Fibroblast of lung (primary cell): ENCODE results near the gene KCNIP1. TPM values are rescaled to one million over a fixed set of nuclear protein-coding genes. Genes with fewer than 3 reads are reported as not detected.

Source experiments
- DNase-seq, 2 donors: peaks; one replicate each; pipeline versions ENCODE4 v3.0.0 to v3.0.0-alpha.2; 2010; ENCODE audit warnings: low read depth in 2 of 2
- H2AFZ ChIP-seq: 2 replicates; pipeline ENCODE4 v1.5.1; 2012; ENCODE audit warnings: low read length, control low read depth, inconsistent platforms
- H3K27ac ChIP-seq: 2 replicates; pipeline ENCODE4 v1.5.1; 2011; ENCODE audit warnings: low read length, control low read depth; ENCODE audit not compliant: insufficient read depth
- H3K27me3 ChIP-seq: 2 replicates; pipeline ENCODE4 v1.5.1; 2011; ENCODE audit warnings: mild to moderate bottlenecking, low read length; ENCODE audit not compliant: control insufficient read depth, insufficient read depth
- H3K36me3 ChIP-seq: 2 replicates; pipeline ENCODE4 v1.5.1; 2011; ENCODE audit warnings: low read length; ENCODE audit not compliant: control insufficient read depth, insufficient read depth
- H3K4me1 ChIP-seq: 2 replicates; pipeline ENCODE4 v1.5.1; 2011; ENCODE audit warnings: low read length; ENCODE audit not compliant: control insufficient read depth, insufficient read depth; ENCODE audit errors: extremely low read depth
- H3K4me2 ChIP-seq: 2 replicates; pipeline ENCODE4 v1.5.1; 2011; ENCODE audit warnings: low read length, control low read depth; ENCODE audit not compliant: insufficient read depth; ENCODE audit errors: extremely low read depth
- H3K4me3 ChIP-seq, 4 experiments: fragments of 200-600 bp in 1 of 4; sonication (generic) in 1 of 4; replicated peaks in 1 of 4; 2 replicates each; pipeline ENCODE4 v1.5.1; 2011 to 2016; ENCODE audit warnings: low read length in 4 of 4, low read depth in 3 of 4, mild to moderate bottlenecking in 3 of 4, control low read depth in 2 of 4, inconsistent platforms in 1 of 4, mixed read lengths in 1 of 4; ENCODE audit not compliant: insufficient read depth in 1 of 4; ENCODE audit errors: control extremely low read depth in 1 of 4
- H3K79me2 ChIP-seq: 2 replicates; pipeline ENCODE4 v1.5.1; 2012; ENCODE audit warnings: mild to moderate bottlenecking, low read length, inconsistent platforms; ENCODE audit not compliant: control insufficient read depth, insufficient read depth
- H3K9ac ChIP-seq: 2 replicates; pipeline ENCODE4 v1.5.1; 2011; ENCODE audit warnings: mild to moderate bottlenecking, low read length, control low read depth; ENCODE audit not compliant: insufficient read depth
- H3K9me3 ChIP-seq: 2 replicates; pipeline ENCODE4 v1.5.1; 2012; ENCODE audit warnings: low read depth, low read length; ENCODE audit not compliant: control insufficient read depth, insufficient read depth
- H4K20me1 ChIP-seq: 2 replicates; pipeline ENCODE4 v1.5.1; 2011; ENCODE audit warnings: low read length; ENCODE audit not compliant: control insufficient read depth, insufficient read depth; ENCODE audit errors: extremely low read depth
- EZH2 ChIP-seq: IDR thresholded peaks from 2 replicates; pipeline ENCODE4 v1.5.1; 2012; ENCODE audit warnings: low read length, control low read depth, mild to moderate bottlenecking; ENCODE audit errors: missing control alignments
- polyA plus RNA-seq, 2 donors: library from polyadenylated mRNA; depleted of rRNA in 1 of 2; stranded (reverse) in 1 of 2; unstranded in 1 of 2; fragments of >200 nt; gene quantifications; 2 replicates each; pipeline ENCODE4 v1.2.1, GENCODE V29; 2011 to 2012; ENCODE audit warnings: missing spikeins in 1 of 2
- total RNA-seq: library from RNA; depleted of rRNA; stranded (reverse); fragments of >200 nt; gene quantifications from 2 replicates; pipeline ENCODE4 v1.2.1, GENCODE V29; 2014
- TF ChIP-seq, protein P1 (sequence below), 2 donors: IDR thresholded peaks in 1 of 2; conservative IDR thresholded peaks in 1 of 2; 1 replicate in 1 of 2; 2 replicates in 1 of 2; pipeline ENCODE4 v1.5.1; 2011 to 2012; ENCODE audit warnings: low read length in 2 of 2, control low read depth in 1 of 2, inconsistent platforms in 1 of 2, low read depth in 1 of 2, mild to moderate bottlenecking in 1 of 2

The KCNIP1 gene
- total and polyA plus RNA-seq, 2 donors (not counting 1 experiment from before 2014, with no cell fraction given) = not detected

DNA sequence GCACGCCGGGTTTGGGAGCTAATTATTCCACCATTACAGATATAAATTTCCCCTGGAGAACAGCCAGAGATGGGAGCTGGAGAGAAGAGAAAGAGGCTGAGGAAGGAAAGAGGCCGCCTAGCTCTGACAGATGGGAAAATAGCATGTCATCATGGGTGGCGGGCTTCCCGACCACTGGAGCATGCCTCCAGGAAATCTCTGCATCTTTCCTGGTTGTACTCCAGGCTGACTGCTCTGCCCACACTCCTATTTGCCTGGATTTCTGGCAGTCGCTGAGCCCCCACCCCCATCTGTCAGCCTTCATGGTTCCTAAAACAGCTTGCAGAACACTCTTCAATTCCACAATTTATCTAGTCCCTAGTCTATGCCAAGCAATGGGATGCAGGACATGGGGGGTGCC is 265.4 kb downstream of the KCNIP1 start:
- Histone ChIP-seq H3K79me2 (no peaks in the 10 kb centered on the region), H3K9me3 (no peaks in the 10 kb centered on the region), H3K4me1 (no peaks in the 10 kb centered on the region), H2AFZ (no peak overlapping the region), H3K9ac (no peak overlapping the region), H3K27ac (no peak overlapping the region), H3K27me3 (no peaks in the 10 kb centered on the region), H3K4me3 (no peak overlapping the region), H3K4me2 (no peak overlapping the region), H4K20me1 (no peaks in the 10 kb centered on the region), H3K36me3 (no peaks in the 10 kb centered on the region)
- TF ChIP-seq EZH2 = no peak
- TF ChIP-seq, protein P1, sequence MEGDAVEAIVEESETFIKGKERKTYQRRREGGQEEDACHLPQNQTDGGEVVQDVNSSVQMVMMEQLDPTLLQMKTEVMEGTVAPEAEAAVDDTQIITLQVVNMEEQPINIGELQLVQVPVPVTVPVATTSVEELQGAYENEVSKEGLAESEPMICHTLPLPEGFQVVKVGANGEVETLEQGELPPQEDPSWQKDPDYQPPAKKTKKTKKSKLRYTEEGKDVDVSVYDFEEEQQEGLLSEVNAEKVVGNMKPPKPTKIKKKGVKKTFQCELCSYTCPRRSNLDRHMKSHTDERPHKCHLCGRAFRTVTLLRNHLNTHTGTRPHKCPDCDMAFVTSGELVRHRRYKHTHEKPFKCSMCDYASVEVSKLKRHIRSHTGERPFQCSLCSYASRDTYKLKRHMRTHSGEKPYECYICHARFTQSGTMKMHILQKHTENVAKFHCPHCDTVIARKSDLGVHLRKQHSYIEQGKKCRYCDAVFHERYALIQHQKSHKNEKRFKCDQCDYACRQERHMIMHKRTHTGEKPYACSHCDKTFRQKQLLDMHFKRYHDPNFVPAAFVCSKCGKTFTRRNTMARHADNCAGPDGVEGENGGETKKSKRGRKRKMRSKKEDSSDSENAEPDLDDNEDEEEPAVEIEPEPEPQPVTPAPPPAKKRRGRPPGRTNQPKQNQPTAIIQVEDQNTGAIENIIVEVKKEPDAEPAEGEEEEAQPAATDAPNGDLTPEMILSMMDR (conservative IDR thresholded peaks at IDR 0.05 in 1 of 2, IDR thresholded peaks at IDR 0.05 in 1 of 2; ENCODE audit: low read depth in 1 of 2, low read length in 2 of 2) = no peak
- DNase-seq = no peak

DNA sequence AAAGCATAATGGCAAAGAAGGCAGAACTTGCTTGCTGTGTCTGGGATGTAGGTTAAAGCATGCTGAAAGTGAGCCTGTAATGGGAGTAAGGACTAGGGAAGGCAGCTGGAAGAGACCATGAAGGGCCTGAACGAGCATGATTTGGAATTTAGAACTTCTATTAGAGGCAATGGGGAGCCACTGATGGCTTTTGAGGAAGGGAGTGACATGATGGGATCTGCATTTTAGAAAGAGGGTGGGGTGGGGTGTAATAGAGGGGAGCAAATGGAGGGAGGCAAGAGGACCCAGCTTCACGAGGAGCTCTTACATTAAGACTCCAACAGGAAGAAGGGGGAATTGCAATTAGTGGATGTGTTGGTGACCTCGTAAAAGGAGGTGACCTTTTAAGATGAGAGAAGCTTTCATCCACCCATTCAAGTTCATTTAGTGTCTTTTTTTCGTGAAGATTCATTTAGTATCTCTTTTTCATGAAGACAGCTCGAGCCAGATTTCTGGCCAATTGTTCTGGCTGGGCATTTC is 266.1 kb downstream of the KCNIP1 start:
- no peaks in the 10 kb centered on the region for H3K4me1 ChIP-seq
- no peak for TF ChIP-seq EZH2
- TF ChIP-seq, protein P1 (conservative IDR thresholded peaks at IDR 0.05 in 1 of 2, IDR thresholded peaks at IDR 0.05 in 1 of 2; ENCODE audit: low read depth in 1 of 2, low read length in 2 of 2) = no peak
- no peak overlapping the region for H2AFZ ChIP-seq
- H3K4me3 ChIP-seq = no peak overlapping the region
- H3K27ac ChIP-seq = no peak overlapping the region
- no peaks in the 10 kb centered on the region for H3K27me3 ChIP-seq
- H3K9ac ChIP-seq = no peak overlapping the region
- H4K20me1 ChIP-seq = no peaks in the 10 kb centered on the region
- H3K9me3 ChIP-seq = no peaks in the 10 kb centered on the region
- no peak for DNase-seq
- H3K36me3 ChIP-seq = no peaks in the 10 kb centered on the region
- no peaks in the 10 kb centered on the region for H3K79me2 ChIP-seq
- H3K4me2 ChIP-seq = no peak overlapping the region

DNA sequence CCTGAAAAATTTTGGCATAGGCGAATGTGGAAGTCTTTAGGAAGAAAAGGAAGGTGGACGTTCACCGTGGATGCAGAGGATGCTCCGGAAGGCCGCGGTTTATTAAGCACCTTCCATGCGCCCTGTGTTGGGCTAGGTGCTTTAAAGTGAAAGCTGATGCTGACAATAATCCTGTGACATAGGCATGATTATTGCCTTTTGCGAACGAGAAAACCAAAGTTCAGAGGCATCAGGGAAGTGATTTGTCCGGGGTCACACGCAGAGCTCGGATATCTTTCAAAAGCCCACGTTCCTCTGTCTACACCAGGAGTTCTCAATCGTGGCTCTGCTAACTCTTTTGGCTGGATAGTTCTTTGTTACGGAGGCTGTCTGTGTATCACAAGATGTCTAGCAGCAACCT is 267.7 kb downstream of the KCNIP1 start:
- no peak for TF ChIP-seq EZH2
- TF ChIP-seq, protein P1 (conservative IDR thresholded peaks at IDR 0.05 in 1 of 2, IDR thresholded peaks at IDR 0.05 in 1 of 2; ENCODE audit: low read depth in 1 of 2, low read length in 2 of 2) = no peak

More for the DNA sequence above, 267.7 kb downstream of the KCNIP1 start:
- H3K27me3 ChIP-seq = no peaks in the 10 kb centered on the region
- no peaks in the 10 kb centered on the region for H3K36me3 ChIP-seq
- H4K20me1 ChIP-seq = no peaks in the 10 kb centered on the region
- no peak overlapping the region for H3K27ac ChIP-seq
- H3K9ac ChIP-seq = no peak overlapping the region
- no peaks in the 10 kb centered on the region for H3K4me1 ChIP-seq
- H3K4me2 ChIP-seq = no peak overlapping the region
- H2AFZ ChIP-seq = no peak overlapping the region
- DNase-seq = no peak
- H3K4me3 ChIP-seq = no peak overlapping the region
- no peaks in the 10 kb centered on the region for H3K79me2 ChIP-seq
- H3K9me3 ChIP-seq = no peaks in the 10 kb centered on the region
